GM08714 (cell line): ENCODE data around the gene BLOC1S3.
A peak's percentile ranks its signal among the peaks of the same experiment; 100 is the strongest.

ENCODE experiments used
- H3K4me3 ChIP-seq: fragments of 200-500 bp; sonication (Bioruptor generic); 2 replicates; pipeline ENCODE4 v1.5.1; 2014; ENCODE audit warnings: mild to moderate bottlenecking, low read length, inconsistent platforms
- ZNF274 ChIP-seq: IDR thresholded peaks from 2 replicates; pipeline ENCODE4 v1.6.1; 2012; ENCODE audit warnings: mild to moderate bottlenecking, low read depth, low read length

Gene BLOC1S3, protein sequence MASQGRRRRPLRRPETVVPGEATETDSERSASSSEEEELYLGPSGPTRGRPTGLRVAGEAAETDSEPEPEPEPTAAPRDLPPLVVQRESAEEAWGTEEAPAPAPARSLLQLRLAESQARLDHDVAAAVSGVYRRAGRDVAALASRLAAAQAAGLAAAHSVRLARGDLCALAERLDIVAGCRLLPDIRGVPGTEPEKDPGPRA

GRCh38 chr19:45178262-45179071, at the start of gene BLOC1S3:
BLOC1S3 (plus strand) TSS chr19:45178784; CDS start chr19:45179297, 513 bp downstream.
- TF ChIP-seq ZNF274 = no peak
- H3K4me3 ChIP-seq = peak within 1 kb of the TSS; percentile 81

GRCh38 chr19:45128806-45129205, 49.8 kb upstream of the BLOC1S3 start:
- no peak overlapping the region for H3K4me3 ChIP-seq
- TF ChIP-seq ZNF274 = no peak

- no peak overlapping the region for H3K4me3 ChIP-seq
- TF ChIP-seq ZNF274 = no peak
Observed at GRCh38 chr19:45130236-45130635, 48.3 kb upstream of the BLOC1S3 start.

GRCh38 chr19:45130888-45131615, 47.5 kb upstream of the BLOC1S3 start:
- no peak overlapping the region for H3K4me3 ChIP-seq
- no peak for TF ChIP-seq ZNF274

- no peak overlapping the region for H3K4me3 ChIP-seq
- TF ChIP-seq ZNF274 = no peak
Observed at GRCh38 chr19:45133661-45134060, 44.9 kb upstream of the BLOC1S3 start.

- no peak for TF ChIP-seq ZNF274
- no peak overlapping the region for H3K4me3 ChIP-seq
Observed at GRCh38 chr19:45135176-45135885, 43.3 kb upstream of the BLOC1S3 start.

GRCh38 chr19:45136507-45137178, 41.9 kb upstream of the BLOC1S3 start:
- no peak for TF ChIP-seq ZNF274

DNA sequence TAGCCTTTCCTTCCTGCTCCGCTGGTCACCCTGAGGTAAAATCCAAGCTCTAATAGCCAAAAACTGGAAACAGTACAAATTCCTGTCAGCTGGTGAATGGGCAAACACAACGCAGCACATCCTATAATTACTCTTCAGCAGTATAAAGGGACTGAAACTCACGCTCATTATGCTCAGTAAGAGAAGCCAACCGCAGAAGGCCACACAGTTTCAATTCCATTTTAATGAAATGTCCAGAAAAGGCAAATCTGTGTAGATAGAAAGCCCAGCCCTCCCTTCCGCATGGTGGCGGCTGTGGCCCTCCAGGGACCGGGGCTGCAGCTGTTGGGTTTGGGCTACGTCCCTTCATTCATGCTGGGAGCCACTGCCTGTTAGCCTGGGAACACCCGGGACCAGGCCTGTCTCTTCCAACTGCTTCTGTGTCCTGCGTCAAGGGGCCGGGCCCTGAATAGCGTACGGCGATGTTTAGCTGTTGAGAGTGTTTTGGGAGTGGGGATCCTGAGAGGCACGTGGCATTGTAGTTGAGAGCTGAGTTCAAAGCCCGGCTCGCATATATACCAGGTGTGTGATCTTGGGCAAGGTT, 41.3 kb upstream of the BLOC1S3 start:
- TF ChIP-seq ZNF274 = no peak
- peak overlapping the region; percentile 29; the same call in 1 of the 2 replicates for H3K4me3 ChIP-seq

More at GRCh38 chr19:45136507-45137178, 41.9 kb upstream of the BLOC1S3 start:
- H3K4me3 ChIP-seq = peak overlapping the region; percentile 29; the same call in 1 of the 2 replicates

DNA sequence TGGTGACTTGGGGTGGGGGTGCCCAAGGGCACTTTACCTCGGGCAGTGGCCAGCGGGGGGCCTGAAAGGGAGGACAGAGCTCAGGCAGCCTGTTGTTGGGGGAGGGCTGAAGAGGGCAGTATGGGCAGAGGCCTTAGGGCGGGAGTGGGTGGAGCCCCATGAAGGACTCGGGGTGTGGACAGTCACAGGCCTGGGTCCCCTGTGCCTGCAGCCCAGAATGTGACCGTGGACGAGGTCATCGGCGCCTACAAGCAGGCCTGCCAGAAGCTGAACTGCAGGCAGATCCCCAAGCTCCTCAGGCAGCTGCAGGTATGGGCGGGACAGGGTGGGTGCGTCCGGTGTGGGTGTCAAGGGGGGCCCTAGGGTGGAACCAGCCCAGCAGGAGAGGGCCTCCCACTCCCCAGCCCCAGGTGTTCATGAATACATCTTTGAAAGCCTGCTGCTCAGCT, 40.3 kb upstream of the BLOC1S3 start:
- TF ChIP-seq ZNF274 = no peak
- H3K4me3 ChIP-seq = no peak overlapping the region

DNA sequence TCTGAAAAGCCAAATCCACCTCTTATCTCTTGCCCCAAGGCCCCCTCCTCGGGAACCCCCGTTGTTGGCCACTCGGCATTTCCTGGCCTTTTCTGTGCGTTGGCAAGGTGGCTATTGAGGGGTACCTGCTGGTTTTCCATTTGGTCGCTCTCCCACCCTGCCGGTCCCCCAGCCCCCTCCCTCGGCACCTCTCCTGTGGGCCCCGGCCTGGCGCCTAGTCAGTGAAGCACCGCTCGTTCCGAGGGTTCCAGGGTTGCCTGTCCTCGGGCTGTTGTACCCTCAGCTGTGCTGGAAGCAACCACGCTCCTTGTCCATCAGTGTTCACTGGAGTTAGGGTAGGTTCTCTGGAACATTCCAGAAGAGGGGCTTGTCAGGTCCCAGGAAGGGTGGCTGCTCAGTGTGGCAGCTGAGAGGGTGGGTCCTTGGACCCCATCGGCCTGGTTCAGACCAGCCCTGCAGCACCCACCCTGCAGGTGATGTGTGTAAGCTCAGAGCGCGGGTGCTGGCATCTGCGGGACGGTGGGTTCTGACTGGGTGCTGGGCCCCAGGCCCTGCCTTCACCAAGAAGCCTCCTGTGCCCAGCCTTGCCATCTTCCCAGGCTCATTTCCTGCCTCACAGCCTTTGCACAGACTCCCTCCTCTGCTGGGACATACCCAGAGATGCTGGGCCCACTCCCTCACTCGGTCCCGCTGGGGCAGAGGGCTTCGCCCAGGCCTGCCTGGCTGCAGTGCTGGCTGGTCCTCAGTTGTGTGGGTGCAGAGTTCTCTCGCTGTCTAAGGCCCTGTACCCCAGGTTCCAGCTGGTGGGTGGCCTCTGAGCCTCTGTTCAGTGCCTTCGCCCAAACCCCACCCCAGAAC, 39.1 kb upstream of the BLOC1S3 start:
- H3K4me3 ChIP-seq = no peak overlapping the region
- no peak for TF ChIP-seq ZNF274

- TF ChIP-seq ZNF274 = no peak
Observed at GRCh38 chr19:45140144-45140503, 38.5 kb upstream of the BLOC1S3 start.

GRCh38 chr19:45140533-45140932, 38.1 kb upstream of the BLOC1S3 start:
- no peak overlapping the region for H3K4me3 ChIP-seq

More at GRCh38 chr19:45140144-45140503, 38.5 kb upstream of the BLOC1S3 start:
- H3K4me3 ChIP-seq = no peak overlapping the region

More at GRCh38 chr19:45140533-45140932, 38.1 kb upstream of the BLOC1S3 start:
- no peak for TF ChIP-seq ZNF274
